DMS153 treated with DMSO at 0.1 percent for 48 hours (cell line): ENCODE measurements around the gene HIVEP2.

Experiments
- DNase-seq: peaks from one replicate; lab custom pipeline; 2025; ENCODE audit not compliant: unreplicated experiment; lab: John Stamatoyannopoulos, UW

The HIVEP2 gene

DNA sequence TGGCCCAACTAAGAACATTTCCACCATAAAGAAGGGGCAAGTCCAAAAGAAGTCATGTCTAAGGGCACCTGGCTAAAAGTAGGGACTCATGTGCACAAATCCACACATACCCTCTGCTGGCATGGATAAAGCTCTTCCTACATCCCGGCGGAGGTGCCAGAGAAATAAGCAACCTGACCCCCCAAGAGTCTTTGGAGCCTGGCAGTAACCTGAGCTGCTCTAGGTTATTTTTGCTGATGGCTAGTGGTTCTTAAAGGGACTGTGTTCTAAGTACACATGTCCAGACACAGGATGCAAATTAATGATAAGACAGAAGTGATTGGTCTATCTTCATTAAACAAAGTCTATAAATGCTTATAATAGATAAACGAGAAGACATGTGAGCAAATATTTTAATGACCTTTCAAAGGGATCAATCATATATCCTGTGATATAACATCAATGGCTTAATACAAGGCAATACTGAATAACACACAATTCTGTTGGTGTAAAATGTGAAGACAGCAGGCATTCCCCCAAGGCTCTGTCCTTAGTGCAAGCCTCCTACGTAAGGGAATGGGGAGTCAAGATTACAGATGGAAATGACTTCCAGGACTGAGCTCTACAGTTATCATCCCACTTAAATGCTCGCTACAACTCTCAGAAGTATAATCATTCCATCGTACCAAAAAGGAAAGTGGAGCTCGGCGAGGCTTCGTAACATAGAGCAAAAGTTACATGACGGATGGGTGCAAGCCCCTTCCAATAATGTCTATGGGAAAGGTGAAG, 52.5 kb downstream of the HIVEP2 start:
- no peak for DNase-seq

DNA sequence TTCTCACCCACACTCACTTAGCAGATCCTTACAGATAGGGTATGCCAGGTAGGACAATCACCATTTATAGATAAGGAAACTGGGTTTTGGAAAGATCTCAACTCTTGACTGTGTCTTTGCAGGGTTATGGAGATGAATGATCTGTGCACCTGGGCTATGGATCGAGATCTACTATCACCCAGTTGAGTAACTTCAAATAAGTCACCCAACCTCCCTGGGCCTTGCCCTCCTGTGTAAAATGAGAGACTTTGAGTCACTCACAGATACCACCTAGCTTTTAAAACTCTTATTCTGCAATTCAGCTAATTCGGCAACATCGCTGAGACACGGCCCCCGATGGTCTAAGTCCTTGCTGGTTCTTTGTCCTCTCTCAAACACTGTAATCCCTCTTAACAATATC, 53.5 kb downstream of the HIVEP2 start:
- DNase-seq: no peak

DNA sequence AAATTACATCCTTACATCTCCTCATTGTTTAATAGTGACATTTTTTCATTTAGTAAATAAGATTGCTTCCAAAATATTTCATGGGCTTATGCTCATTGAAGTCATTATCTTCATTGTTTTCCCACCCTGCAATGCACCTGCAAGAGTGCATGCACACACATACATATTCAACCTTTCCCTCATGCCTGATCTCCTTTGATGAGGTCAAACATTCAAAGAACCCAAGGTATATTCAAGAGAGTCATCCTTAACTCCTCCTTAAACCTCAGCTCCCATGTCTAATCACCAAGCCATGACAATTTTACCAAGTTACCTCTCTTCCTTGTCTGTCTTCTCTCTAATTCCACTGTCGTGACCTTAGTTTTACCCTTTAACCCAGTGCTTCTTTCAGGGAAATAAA, 56.5 kb downstream of the HIVEP2 start:
- no peak for DNase-seq

DNA sequence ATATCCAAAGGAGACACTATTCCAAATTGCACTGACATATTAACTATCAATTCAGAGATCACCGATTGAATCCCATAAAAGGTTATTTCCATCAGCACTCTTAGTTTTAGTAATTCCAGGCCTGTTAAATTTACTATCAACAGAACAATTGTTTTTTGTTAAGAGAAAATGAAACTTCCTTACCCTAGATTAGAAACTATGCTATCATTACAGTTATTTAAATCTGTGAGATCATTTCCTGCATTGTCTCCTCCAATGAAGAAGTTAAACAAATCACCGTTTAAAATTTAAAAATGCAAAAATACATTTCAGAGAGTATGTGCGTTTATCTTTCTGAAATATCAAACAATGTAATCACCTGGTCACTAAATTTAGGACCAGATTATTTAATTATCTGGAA, 57.5 kb downstream of the HIVEP2 start:
- DNase-seq: no peak

DNA sequence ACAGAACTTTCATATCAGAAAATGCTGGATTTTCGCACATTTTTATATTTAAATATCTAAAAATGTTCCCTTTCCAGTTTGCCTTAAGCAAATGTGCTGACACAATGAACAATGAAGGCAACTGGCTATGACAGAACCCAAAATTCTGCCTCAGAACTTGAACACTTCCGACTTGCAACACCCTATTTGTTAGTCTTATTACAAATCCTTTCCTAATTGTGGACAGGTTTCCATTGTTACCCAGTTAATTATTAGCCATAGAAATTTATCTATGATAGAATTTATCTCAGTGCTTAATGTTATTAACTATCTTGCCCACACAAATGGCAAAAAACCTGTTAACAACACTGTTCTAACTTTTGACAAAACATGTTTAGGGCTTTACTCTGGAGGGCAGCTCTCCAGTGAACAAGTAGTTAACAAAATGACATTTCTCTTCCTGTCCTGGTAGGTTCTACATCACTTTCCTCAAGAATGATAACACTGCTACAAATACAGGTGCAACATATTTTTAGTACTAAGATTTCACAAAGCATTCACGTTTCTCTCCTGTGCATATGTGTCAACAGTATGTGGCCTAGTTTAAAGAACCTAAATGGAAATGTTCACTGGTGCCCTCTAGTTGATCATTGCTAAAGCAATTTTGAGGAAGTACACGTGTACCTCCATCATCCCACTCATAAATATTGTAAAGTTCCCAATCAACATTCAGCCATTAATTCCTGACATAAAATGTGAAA, 58.4 kb downstream of the HIVEP2 start:
- DNase-seq: peak; percentile 31

DNA sequence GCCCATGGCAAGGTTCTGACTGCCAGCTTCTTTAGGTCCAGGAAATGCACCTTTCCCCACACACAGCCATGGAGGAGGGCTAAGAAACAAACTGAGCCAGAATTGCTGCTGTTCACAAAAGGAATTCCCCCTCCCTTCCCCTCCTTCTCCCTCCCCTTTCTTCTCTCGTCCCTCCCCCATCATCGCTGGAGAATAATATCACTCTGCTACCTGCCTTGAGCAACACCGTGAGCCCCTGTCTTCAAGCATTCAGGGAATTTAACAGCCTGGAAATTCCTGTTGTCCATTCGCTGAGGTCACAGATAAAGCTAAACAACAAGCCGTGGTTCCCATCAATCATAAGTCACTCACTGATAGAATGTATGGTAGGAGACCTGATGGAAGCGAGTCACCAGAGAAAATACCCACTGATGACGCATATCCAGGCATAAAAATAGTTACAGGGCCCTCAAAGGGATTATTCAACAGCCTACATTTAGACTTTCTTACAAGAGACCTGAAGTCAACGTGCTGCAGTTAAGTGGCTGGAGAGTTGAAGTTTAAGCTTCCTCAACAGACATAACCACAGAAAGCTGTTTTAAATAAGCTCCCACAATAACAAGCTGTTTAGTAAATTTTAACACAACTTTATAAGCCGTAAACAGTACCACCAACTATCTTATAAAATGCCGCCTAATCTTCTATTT, 59.7 kb downstream of the HIVEP2 start:
- DNase-seq: peak; percentile 4

DNA sequence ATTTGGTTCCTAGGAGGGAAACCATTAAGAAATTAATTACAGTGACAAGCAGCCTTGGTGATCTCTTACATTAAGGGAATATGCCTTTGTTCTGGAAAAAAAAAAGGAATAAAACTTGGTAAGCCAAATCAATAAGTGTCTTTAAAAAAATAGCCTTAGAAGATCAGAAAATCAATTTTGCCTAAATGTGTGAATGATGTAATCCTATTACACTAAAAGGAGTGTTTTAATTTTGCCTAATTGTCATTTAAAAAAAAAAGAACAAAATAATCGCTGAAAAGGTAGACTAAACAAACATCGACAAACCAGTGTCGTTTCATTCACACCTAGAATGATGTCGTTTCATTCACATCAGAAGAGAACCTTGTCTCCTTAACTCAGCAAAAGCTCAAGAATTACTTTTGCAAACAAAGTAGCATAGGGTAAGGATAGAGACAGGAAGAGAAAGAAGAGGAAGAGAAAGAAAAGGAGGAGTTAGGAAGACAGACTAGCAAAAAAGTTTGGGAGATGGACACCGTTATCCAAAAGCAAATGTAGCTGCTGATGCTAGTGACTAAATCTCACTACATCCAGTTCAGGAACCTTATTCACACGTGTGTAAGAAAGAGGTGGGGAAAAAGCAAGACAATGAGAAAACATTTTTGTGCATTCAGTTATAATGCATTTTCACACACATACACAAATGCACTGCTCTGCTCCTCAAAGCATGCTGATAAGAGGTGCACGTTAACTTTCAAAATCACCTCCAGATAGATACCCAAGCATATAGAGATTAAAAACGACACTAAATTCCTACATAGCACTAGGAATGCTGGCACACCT, 60.6 kb downstream of the HIVEP2 start:
- no peak for DNase-seq

DNA sequence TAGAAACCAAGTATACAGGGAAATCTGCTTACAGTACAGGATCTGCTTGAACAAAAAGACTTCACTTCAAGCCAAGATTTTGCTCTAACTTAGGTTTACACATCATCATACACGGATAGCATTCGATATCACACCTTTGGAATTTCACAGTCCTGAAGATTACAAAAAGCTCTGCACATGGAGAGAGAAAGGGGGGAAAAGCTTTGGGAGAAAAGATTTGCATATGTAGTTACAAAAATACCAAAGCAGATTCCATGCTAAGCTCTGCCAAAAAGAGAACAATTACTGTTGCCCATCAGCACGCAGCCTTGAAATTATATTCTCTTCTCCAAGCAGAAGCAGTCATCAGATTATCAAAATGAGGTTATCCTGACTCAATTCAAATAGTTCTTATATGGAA, 62.0 kb downstream of the HIVEP2 start:
- DNase-seq: no peak

DNA sequence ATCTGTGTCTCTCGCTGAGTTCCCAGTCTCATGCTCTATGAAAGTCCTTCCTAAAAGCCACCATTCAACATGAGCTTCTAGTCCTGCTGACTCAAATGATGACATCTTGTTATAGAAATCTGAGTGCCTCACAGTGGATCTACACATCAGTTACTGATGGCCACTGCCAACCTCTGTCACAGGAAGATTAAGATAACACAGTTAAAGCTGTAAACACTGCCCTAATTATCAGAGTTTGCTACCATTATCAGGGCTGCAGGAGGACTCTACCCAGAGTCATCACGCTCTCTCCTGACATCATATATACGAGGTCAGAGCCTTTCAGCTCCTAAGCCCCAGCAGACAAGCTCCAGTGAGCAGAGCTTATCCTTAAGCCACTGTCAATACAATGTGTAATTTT, 63.2 kb downstream of the HIVEP2 start:
- no peak for DNase-seq

DNA sequence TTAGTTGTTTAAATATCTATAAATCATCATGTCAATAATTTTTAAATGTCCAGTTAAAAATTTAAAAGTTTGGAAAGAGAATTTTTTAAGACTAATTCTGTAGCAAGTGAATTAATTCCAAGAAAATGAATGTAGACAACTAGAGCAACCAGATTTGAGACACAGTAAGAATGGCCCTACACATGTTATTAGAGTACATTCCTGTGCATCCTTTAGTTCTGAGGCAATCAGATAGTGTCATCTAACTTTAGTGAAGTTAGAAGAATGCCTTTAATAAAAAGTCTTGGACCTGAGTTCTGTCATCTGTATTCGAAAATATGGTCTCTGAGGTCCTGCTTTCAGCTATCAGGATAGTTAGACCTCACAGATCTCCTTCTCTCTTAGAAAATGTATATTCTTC, 63.7 kb downstream of the HIVEP2 start:
- DNase-seq: no peak

DNA sequence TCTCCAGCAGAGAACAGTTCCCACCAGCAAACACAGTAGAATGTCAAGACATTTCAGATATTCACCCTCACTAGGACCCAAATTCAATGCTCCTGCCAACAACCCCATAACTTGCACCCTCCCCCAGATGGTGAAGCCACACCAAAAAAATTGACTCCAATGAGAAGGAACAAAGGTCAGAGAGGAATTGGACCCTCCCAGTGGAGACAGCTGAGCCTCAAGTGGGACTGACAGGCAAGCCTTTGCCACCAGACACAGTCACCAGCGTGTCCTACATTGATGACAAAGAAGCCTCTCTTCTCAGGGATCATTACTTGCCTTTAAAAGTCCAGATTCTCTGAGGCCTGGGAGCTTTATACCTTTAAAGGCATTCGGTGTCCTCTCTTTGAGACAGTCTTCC, 64.8 kb downstream of the HIVEP2 start:
- no peak for DNase-seq

DNA sequence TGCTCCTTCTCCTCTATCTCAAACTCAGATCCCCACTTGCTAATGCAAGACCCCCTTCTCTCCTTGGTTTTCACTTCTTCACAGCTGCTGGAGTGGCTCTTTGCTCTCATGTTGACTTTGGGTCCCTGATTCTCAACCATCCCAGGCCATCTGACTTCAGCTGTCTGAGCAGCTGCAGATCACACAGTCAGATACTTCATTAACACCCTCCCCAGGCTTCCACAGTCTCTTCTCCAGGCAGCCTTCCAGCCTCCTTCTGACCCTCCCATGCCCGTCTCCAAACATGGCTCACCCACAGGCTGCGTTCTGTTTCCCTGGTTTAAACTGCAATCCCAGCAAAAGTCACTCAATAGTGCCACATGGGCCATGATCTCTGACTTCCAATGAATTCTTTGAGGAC, 65.4 kb downstream of the HIVEP2 start:
- no peak for DNase-seq

DNA sequence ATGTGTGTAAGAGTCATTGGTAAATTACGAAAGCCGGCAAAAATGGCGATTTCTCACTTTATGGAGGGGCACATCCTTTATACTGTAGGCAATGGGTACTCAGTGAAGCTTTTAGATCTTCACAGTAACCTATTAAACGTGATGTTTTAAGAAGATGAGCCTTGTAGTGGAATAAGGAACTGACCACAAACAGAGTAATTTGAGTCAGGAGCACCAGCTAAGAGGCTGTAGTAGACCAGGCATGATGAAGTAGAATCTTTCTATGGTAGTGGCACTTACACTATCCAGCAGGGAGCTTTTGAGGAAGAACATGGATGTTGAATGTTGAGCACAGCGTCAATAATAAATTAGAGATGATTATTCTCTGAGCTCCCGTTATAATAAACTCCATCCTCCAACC, 65.9 kb downstream of the HIVEP2 start:
- no peak for DNase-seq

DNA sequence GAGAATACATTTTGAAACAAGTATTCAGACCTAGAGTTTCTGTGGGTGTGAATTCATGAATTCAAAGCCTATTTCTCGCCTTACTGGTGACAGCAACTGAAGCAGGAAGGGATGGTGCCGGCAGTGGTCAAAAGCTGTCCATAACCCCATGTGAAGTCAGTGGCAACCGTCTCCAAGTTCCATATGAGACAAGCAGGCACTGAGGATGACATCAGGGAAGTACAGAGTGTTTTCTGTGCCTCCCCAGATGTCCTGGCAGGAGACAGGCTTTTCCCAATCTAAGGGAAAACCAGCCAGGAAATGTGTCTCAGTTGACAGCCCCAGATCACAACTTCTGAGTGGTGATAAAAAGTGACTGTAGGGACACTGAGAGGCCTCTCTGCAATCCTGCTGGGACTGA, 66.6 kb downstream of the HIVEP2 start:
- no peak for DNase-seq

DNA sequence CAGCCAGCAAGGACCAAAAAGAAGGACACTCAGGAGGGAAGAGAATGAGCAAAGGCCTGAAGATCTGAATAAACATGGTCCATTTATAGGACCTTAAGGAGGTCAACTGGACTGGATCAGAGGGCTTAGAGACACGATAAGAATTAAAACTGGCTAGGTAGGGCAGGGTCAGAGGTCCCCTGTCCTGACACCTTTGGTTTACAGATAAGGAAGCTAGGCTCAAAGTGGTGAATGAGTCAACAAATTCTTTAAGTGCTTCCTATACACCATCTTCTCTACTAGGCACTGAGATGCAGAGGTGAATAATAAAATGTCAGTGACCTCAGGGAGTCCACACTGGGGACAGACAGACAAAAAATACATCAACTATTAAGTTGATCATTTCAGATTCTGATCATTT, 70.3 kb downstream of the HIVEP2 start:
- no peak for DNase-seq

DNA sequence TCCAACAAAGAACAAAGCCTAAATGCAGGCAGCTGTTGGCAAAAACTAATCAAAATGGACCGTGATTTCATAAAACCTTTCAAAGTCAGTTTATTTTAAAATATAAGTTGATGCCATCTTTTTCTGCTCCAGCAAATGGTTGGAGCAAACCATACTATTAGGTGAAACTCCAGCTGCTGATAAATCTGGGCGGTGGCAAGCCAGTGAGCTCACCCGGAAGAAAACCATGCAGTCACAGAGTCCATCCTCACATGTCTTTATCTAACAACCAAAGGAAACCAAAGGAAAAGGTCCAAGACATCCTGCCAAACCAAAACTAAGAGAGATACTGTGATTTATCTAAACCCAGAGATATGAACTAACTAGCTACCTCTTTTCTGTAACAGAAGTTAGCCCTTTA, 72.6 kb downstream of the HIVEP2 start:
- DNase-seq: no peak

DNA sequence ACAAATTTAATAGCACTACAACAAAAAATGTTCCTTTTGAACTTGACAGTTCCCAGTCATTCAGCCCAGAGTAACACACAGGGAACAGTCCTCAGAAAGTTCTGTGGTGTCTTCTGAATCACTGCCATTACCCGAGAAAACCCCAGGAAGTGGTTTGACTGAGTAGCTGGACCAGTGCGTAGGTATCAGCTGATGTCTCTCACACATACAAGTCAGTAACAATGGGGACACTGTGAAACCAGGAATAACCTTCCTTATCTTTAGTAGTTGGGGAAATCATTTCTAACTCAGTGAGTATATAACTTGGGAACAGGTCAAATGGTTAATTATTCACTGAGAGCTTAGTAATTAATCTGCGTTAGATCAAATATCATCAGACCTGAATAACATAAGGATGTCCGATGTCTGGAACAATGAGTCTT, 73.1 kb downstream of the HIVEP2 start:
- DNase-seq: no peak

DNA sequence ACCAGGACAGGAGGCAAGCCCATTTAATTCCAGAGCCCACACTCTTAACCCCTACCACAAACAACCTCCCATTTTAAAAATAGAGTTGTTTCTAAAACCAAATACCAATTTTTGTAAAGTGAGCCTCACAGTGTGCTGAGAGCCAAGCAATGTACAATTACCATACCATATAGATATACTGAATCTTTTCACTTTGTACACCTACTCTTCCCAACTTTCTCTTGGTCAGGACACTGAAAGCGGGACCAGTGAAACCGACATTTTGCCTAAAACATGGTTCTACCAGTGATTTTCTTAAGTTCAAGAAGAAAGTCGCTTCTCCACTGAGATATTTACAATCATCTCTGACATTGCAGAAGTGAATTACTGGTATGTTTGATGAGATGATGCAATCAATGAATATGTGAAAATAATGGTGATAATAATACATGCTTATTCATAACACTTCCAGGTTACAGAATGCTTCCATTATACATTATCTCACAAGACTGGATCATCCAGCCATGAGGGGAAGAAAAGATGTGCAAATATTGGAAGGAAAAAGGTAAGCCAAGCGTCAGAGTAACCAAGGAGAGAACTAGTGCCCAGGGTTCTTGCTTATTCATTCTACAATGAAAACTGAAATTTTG, 74.1 kb downstream of the HIVEP2 start:
- no peak for DNase-seq

DNA sequence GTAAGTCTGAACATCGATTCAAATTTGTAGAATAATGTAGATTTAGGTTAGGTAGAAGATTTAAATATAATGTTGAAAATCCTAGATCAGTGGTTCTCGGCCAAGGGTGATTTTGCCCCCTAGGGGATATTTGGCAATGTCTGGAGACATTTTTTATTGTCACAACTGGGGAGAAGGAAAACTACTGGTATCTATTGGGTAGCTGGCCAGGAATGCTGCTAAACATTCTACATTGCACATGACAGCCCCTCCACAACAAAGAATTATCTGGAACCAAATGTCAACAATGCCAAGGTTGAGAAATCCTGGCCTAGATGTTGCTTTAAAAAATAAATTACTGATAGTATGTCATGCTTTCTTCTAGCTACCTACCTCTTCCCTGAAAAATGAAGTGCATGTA, 76.1 kb downstream of the HIVEP2 start:
- no peak for DNase-seq

DNA sequence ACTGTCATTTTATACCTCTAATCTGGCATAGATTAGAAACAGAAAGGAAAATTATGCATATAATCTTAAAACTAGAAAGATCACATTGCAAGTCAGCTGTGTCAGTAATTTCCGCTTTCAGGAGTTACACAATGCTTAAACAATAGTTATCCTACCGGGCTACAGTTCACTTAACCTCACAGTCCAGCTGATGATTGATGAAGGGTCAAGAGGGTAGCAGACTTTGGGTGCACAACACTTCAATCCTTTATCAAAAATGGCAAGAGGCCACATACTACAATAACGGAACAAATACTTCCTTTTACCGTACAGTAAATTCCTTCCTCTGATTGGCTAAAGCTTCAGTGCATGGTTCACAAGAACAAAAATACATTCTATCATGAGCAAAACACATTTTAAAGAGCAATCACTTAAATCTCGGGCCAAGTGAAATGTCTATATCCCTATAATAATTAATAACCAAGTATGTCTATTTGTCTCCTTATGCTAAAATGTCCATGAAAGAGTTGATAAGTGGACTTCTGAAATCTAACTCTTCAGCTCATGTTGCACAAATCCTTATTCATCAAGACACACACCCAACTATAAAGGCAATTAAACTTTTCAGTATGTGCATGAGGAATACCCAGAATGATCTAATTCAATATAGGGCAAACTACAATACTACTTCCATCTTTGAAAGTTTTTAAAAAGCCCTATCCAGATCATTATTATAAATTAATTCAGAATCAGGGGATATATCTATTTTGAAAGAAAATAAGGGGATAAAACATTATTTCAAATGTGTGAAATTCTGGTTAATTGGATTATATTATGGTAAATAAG, 76.8 kb downstream of the HIVEP2 start:
- DNase-seq: no peak
